T-helper 2 cell (primary cell): Measurements from ENCODE around the gene PTCHD4.
"Not testable (repeated sequence)": the region's sequence is repeated elsewhere in the genome, so short reads cannot be mapped to it uniquely, and the experiment has no call there.

Experiments used
- DNase-seq, 5 experiments: peaks; one replicate each; pipeline versions ENCODE4 v3.0.0 to v3.0.0-alpha.2; 2012 to 2022
- total RNA-seq, 2 donors: gene quantifications; one replicate each; lab custom pipeline; 2026; lab: John Stamatoyannopoulos, UW

Gene PTCHD4
- 0 to 0.20 reads per million in 2 donors for total RNA-seq

GRCh38 chr6:48111143-48111506 lies at the start of gene PTCHD4:
Gene PTCHD4 (minus strand): TSS chr6:48111197. CDS start chr6:48068957, 42,240 bp downstream.
- no peak for DNase-seq

GRCh38 chr6:48151142-48151541 lies 40.1 kb upstream of the PTCHD4 start:
- DNase-seq = no peak

- no peak for DNase-seq
Observed at GRCh38 chr6:48150701-48151100, 39.7 kb upstream of the PTCHD4 start.

GRCh38 chr6:48147051-48147450 lies 36.1 kb upstream of the PTCHD4 start:
- DNase-seq = no peak

DNA sequence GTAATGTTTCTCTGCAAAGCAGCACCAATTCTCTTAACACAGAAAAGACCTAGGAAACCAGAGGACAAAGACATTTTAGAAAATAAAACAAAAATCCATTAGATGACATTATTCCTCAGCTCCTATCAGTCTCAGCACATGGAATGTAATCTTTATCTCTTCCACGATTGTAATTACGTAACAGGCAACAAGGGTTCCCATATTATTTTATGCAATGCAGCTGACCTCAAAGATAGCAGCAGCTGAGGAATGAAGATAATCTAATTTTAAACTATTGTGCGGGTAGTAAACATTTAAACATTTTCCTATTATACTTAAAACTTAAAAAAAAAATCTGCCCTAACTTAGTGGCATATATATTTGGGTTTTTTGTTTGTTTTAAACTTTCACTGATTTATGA lies 33.0 kb upstream of the PTCHD4 start:
- DNase-seq = no peak

GRCh38 chr6:48141975-48142374 lies 31.0 kb upstream of the PTCHD4 start:
- no peak for DNase-seq

GRCh38 chr6:48139818-48140614 lies 29.0 kb upstream of the PTCHD4 start:
- no peak for DNase-seq

GRCh38 chr6:48136856-48137255 lies 25.9 kb upstream of the PTCHD4 start:
- no peak for DNase-seq

DNA sequence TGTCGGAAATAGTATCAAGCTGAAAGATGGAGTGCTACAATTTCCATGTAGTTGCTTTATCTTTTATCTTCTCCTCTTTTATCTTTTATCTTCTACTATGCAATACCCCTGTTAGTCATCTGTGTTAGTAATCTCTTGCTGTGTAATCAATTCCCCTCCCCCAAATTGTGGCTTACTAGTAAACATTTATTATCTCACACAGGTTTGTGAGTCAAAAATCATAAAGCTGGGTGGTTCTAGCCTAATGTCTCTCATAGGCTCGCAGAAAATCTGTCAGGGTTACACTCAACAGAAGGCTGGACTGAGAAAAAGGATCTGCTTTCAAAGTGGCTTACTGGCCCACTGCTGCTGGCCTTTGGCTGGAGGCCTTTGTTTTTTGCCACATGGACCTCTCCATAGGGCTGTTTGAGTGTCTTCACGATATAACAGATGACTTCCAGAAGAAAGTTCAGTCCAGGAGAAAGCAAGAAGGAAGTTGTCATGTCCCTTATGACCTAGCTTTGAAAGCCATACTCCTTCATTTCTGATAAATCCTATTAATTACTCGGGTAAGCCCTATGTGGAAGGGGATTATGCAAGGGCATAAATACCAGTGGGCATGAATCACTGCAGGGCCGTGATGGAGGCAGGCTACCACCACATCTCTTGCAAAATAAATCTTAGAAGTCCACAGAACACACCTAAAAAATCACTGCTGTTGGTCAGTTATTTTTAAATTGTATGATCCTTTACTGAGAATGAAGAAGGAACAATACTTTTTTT lies 24.5 kb upstream of the PTCHD4 start:
- no peak for DNase-seq

GRCh38 chr6:48134246-48134645 lies 23.2 kb upstream of the PTCHD4 start:
- no peak for DNase-seq

DNA sequence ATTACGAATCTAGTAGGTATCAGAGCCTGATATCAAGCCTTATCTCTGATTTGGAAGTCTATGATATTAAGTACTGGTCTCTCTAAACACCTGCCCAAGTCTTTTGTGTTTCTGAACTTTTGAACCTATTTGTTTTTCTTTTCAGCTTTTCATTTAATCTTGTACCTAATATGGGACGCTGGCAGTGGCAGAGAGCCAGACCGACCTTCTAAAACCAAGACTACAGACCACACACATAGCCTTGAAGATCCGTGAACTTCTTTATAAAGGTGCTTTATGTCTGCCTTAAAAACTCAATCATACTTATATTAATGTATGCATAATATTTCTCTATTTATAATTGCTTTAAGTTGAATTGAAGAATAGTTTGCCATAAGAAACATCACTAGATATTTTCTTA lies 12.6 kb upstream of the PTCHD4 start:
- DNase-seq = no peak

DNA sequence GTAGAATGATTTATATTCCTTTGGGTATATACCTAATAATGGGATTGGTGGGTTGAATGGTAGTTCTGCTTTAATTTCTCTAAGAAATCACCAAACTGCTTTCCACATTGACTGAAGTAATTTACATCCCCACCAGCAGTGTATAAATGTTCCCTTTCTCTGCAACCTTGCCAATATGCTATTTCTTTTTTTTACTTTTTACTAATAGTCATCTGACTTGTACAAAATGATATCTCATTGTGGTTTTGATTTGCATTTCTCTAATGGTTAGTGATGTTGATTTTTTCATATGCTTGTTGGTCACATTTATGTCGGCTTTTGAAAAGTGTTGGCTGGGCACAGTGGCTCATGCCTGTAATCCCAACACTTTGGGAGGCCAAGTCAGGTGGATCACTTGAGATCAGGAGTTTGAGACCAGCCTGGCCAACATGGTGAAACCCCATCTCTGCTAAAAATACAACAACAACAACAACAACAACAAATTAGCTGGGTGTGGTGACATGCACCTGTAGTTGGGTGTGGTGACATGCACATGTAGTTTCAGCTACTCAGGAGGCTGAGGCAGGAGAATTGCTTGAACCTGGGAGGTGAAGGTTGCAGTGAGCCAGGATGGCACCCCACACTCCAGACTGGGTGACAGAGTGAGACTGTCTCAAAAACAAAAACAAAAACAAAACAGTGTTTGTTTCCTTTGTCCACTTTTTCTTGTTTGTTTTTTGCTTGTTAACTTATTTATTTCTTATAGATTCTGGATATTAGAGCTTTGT lies 11.2 kb upstream of the PTCHD4 start:
- DNase-seq = not testable (repeated sequence)

- no peak for DNase-seq
Observed at GRCh38 chr6:48116699-48117645, 6.0 kb upstream of the PTCHD4 start.

DNA sequence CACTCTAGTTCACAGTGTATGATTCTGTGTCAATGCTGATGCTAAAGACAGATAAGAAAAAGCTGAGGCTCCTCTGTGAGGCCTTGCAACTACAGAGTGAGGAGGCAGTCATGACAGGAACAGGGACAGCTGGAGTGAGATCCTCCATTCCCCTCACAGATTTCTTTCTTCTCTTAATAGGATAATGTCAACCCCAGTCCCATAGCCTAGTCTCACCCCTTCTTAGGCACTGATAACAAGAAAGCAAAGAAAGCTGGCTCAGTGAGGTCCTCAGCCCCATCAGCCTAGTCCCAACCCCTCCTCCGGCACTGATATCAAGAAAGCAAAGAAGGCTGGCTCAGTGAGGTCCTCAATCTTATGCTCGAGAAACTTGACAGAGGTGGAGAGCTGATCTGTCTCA lies 2.1 kb upstream of the PTCHD4 start:
- no peak for DNase-seq

DNA sequence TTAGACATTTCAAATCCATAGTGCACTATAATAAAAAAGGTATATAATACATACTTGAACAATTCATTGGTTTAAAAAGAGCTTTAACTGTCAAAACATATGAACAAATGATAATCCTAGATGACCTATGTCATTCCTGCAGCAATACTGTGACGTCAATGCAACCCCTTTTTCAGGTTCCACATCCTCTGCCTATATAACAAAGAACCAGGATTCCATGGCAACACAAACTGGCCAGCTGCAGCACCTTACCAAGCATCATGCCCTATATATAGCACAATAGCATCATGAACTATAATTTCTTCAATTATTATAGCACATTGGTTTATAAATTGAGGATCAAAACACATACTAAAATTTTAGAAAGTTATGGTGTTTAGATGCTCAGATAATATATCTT lies 578 bp upstream of the PTCHD4 start:
- no peak for DNase-seq

GRCh38 chr6:48110436-48111142 lies 408 bp downstream of the PTCHD4 start:
- DNase-seq = no peak

- no peak for DNase-seq
Observed at GRCh38 chr6:48109944-48110343, 1.1 kb downstream of the PTCHD4 start.

DNA sequence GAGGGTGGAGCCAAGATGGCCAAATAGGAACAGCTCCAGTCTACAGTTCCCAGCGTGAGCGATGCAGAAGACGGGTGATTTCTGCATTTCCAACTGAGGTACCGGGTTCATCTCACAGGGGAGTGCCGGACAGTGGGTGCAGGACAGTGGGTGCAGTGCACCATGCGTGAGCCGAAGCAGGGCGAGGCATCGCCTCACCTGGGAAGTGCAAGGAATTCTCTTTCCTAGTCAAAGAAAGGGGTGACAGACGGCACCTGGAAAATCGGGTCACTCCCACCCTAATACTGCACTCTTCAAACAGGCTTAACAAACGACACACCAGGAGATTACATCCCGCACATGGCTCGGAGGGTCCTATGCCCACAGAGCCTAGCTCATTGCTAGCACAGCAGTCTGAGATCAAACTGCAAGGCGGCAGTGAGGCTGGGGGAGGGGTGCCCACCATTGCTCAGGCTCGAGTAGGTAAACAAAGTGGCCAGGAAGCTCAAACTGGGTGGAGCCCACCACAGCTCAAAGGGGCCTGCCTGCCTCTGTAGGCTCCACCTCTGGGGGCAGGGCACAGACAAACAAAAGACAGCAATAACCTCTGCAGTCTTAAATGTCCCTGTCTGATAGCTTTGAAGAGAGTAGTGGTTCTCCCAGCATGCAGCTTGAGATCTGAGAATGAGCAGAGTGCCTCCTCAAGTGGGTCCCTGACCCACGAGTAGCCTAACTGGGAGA lies 8.4 kb downstream of the PTCHD4 start:
- DNase-seq = not testable (repeated sequence)

DNA sequence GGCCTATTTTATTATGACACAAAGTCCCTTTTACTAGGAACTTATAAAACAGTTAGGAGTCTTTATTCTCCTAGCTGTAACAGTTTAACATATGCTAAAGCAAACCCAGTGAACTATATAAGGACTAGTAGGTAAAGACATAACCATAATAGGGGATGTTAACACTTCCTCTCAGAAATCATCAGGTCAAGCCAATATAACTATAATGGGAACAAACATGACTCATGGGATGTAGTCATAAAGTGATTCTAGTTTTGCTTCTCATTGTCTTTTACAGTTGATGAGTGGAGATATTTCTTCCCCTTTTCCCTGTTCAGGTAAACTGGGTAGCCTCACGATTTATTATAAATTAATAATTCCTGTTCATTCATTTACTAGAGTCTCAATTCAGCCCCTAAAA lies 9.7 kb downstream of the PTCHD4 start:
- no peak for DNase-seq

- no peak for DNase-seq
Observed at GRCh38 chr6:48100588-48100895, 10.5 kb downstream of the PTCHD4 start.
